Stimulated activated CD8-positive, alpha-beta memory T cell treated with anti-CD3 and anti-CD28 coated beads, Interleukin-4, amount 100 ng/mL, for 48 hours (primary cell): ENCODE results near the gene SPDYC.
A peak's percentile ranks its signal among the peaks of the same experiment; 100 is the strongest.

ENCODE experiments used
- DNase-seq: peaks from one replicate; pipeline ENCODE4 v3.0.0-alpha.2; 2020

The SPDYC gene, protein sequence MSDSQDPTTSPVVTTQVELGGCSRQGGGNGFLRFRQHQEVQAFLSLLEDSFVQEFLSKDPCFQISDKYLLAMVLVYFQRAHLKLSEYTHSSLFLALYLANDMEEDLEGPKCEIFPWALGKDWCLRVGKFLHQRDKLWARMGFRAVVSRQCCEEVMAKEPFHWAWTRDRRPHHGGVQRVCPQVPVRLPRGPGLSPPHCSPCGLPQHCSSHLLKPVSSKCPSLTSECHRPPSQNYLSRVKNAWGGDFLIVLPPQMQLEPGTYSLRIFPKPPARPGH

DNA sequence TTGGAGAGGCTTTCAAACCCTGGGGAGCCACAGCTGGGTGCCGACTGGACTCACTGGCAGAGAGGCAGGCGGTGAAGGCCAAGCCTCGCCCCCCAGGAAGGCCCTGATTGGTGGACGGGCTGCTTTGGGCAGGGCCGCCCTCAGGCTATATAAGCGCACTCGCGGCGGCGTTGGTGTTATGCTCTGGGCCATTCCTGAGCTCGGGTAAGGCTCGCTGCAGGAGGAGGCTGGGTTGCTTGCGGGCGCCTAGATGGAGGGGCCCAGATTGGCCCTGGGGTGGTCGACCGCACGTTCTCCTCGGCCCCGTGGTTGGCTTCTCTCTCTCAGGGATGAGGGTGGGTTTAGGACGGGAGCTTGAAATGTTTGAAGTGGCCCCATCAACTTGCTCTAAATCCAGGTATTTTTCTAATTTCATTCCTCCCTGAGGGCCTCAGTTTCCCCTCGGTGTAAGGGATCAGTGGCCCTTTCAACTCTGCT, at the start of gene SPDYC:
TSS of gene SPDYC (plus strand) at position 176 of the 477 bp plus-strand sequence. CDS start 1,125 bp downstream, outside the sequence.
- DNase-seq, result no peak

DNA sequence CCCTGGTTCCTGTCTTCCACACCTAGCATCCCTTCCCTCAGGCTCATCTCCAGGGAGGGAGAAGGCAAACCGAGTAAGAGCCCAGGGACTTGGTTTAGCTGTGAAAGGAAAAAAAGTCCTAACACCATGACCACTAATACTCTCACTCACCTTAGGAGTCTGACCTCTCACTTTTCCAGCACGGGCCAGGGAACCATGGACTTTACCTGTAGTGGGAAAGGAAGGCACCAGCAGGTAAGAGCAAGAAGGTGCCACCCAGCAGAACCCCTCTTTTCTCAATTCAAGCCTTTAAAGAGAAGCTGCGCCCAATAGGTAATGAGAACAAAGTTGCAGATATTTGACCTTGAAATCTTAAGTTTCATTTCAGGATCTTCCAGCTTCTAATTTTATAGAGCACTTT, 49.2 kb upstream of the SPDYC start:
- DNase-seq, result no peak

DNA sequence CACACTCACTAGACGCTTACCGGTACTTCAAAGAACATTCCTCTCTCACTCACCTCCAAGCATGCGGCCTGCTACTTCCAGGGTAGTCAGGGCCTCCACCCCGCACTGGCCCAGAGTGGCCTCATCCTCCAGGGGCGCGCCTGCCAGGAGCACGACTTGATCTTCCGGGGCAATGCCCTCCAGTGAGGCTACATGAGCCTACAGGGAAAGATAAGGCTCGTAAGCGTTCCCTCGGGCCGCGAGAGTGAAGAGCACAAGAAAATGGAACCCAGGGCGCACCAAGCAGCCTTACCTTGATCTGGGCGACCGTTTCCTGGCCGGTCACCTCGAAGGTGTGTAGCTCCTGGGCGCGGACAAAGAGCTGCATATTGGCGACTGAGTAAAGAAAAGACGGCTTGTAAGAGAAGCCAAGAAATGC, 48.6 kb upstream of the SPDYC start:
- DNase-seq, result no peak

DNA sequence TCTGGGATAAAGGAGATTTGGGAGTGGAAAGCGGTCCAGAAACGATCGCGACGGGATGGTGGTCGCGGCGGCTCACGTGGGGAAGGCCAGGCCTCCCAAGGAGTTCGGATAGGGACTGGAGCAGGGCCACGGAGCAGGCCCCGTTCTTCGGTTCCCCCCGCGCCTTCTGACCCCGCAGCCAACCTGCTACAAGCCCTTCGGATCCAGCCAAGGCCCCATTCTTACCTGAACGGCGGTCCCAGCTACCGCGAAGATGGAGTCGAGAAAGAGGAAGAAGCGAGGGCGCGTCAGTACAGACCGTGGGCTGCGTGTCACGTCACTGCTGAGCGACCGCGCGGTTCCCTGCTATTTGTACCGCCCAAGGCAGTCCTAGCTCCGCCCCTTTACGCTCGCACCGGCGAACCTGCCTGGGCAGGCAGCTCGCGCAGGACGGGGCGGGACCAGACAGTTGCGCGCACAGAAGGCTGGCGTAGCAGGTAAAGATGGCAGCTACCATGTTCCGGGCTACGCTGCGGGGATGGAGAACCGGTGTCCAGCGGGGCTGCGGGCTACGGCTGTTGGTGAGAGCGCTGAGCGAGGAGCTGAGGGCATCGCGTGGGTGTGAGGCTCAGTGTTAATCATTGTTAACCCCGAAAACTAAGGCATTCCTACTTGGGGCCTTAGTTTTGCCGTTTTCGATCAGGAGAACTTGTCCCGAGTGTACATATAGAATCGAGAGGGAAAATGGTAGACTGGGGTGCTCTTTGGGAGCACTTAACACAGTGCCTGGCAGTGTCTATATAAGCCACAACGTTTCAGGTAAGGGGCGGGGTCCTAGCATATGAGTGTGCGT, 48.0 kb upstream of the SPDYC start, which contains the start of the genes FAU and MRPL49:
TSS of gene FAU (minus strand) at position 270 of the 832 bp plus-strand sequence. CDS start 321 bp downstream, outside the sequence.
TSS of gene MRPL49 (plus strand) at position 457 of the 832 bp plus-strand sequence. CDS start at position 483, 26 bp downstream.
- DNase-seq, result peak; percentile 99

DNA sequence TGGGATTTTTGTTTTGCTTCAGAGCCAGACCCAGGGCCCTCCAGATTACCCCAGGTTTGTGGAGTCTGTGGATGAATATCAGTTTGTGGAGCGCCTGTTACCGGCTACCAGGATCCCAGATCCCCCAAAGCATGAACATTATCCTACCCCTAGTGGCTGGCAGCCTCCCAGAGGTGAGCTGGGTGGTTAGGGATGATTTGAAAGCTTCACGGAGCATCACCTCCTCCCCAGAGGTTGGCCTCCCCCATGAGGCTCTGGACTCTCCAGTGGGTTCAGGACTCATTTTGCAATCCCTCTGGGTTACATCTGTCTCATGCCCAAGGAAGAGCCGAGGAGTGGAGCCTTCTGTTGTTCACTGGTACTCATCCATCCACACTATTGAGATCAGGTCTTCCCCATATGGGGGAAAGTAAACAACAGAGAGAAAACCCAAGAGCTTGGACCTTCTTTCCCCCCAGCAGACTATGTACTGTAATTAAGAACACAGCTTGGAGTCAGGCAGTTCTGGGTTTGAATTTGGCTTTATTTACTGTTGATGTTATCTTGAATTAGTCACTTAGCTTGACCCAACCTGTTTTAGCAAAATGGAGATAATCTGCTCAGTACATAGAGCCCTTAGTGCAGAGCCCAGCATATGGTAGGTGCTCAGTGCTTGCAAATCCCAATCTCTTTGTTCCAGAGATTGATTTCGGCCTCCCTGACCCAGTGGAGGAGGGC, 45.4 kb upstream of the SPDYC start:
- DNase-seq, result no peak

DNA sequence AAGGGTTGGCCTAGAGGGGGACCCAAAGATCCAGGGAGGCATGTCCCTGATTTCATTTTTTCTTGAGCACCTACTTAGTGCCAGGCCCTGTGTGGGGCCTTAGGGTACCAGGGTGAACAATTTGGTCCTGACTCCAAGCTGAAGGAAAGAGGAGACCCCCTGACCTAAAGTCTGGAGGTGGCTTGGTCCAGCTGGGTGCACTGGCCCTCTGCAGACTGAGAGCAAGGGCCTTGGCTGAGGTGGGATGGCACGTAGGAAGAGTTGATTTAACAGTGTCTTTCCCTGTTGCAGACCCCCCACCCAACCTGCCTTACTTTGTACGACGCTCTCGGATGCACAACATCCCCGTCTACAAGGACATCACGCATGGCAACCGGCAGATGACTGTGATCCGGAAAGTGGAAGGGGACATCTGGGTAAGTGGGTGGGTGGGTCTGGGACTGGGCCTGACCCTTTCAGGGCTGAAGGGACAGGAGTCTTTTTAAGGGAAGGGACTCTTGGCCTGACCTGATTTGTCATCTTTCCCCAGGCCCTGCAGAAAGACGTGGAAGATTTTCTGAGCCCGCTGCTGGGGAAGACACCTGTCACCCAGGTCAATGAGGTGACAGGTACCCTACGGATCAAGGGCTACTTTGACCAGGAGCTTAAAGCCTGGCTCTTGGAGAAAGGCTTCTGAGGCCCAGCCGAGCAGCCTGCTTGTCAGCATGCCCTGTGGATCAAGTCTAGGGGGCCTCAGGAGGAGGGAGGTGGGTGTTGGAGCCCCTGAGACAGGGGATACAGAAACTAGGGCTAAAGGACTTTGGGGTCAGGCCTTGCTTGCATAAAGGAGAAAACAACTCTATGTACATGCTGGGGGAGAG, 44.6 kb upstream of the SPDYC start:
- no peak for DNase-seq

DNA sequence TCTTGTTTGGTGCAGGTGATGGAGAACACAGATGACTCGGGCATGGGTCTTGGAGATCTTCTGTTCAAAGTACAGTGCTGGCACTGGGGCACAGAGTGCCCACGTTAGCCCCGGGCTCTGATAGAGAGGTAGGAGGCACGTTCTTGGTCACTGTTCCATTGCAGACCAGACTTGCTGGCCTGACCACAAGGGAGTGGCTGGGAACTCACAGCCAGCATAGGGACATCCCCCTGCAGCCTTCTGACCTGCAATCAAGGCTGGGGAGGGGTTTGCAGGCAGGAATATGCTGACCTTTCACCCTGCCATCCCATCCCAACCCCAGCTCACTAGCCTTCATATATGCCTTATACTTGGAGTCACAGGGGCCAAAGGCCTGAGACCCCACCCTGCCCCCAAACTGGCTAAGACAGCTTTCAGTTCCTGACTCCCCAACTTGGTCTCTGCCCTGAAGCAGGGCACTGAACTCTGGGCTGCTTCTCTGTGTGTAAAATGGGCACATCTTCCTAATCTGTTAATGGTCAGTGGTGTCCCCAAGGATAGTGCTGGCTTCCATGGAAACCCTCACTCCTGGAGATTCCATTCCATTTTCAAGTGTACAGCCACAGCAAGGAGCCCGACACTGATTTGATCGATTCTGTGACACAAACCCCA, 43.3 kb upstream of the SPDYC start:
- DNase-seq, result no peak

DNA sequence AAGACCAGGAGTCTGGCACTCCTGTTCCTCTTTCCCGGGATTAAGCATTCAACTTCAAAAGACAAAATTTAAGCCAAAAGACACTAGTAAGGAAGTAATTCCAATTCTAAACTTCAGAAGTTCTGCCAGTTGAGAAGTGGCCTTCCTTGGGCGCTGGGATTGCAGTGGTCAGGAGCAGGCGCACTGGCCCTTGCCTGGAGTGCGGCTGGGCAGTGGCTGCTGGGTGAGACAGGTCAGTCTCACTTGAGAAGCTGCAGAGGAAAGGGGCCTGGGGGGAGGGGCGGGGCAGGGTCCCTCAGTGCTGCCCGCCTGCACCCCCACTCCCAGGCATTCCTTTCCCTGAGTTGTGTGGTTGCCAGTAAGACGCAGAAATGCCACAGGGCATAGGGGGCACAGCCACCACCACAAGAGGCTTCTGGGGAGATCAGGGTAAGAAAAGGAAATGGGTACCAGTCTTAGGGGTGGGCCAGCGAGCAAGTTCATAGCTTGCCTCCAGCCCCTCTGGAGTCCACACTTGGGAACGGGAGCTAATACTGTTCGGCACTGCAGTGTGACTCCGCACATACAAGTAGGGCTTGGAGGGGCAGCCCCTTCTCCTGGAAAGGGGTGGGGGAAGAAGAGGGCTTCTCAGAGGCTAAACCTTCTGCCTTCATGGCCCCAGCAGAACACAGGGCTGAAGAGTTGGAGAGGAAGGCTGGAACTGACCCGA, 42.4 kb upstream of the SPDYC start:
- DNase-seq, result no peak

DNA sequence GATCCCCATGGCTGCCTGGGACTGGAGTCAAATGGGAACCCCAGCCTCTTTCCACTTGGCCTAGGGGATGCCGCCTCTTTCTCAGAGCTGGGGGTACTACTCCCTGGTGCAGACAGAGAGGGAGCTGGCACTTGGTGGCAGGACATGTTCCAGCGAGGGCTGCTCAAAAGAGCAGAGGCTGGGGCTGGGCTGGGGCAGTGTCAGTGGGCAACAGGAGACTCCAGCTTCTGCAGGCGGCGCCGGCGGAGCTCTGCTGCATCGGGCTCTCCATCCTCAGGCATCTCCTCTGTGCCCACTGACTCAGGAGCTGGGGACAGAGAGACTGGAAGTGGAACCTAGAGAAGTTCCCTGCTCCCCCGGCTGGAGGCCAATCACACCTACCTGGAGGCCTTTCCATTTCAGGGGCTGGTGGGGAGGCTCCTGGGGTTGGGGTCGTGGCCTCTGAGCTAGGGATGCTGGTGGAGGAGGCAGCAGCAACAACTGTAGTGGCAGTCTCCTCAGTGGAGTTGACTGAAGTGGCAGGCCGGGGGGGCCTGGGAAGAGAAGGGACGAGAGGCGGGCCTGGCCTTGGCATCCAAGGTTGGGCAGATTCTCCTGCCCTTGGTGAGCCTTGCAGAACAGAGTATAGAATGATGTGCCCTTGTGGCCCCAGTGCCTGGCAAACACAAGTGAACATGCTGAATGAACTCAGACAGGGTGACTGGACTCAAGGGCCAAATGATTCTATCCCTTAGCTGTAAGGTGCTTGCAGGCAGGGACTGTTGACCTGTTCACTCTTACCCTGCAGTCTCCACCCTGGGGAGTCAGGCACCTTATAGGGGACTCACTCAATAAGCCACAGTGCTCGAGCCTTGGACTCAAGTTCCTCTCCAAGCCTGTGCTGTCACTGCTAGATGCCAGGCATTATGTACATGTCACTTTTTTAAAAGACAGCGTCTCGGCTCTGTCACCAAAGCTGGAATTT, 41.6 kb upstream of the SPDYC start:
- DNase-seq, result no peak

DNA sequence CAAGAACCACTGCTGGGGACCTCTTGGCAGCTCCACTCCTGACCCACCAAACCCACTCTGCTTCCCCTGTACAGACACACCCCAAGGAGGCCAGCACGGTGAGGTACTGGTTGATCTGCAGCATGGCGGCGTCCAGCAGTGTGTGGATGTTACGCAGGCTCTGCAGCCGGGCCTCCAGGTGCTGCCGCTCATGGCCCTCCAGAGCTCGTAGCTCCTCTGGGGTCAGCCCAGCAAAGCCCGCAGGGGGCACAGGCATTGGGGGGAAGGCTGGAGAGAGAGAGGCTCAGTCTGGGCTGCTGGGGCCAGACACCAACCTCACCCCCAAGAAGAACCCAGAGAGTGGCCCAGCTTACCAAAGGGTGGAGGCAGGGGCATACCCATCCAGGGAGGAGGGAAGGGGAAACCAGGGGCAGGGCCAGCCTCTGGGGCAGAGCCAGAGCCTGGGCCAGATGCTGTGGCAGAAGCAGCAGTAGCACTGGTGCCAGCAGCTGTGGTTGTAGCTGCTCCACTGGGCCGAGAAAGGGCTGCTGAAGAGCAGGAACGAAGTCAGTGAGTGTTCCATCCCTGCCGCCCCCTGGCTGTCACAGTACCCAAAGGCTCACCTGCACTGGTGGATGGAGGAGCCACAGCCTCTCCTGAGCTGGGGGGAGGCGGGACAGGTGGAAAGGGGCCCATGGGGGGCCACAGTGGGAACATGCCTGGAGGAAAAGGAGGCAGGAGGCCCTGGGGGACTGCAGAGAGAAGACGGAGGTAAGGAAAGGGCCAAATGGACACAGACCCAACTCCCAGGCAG, 40.2 kb upstream of the SPDYC start:
- DNase-seq, result no peak

DNA sequence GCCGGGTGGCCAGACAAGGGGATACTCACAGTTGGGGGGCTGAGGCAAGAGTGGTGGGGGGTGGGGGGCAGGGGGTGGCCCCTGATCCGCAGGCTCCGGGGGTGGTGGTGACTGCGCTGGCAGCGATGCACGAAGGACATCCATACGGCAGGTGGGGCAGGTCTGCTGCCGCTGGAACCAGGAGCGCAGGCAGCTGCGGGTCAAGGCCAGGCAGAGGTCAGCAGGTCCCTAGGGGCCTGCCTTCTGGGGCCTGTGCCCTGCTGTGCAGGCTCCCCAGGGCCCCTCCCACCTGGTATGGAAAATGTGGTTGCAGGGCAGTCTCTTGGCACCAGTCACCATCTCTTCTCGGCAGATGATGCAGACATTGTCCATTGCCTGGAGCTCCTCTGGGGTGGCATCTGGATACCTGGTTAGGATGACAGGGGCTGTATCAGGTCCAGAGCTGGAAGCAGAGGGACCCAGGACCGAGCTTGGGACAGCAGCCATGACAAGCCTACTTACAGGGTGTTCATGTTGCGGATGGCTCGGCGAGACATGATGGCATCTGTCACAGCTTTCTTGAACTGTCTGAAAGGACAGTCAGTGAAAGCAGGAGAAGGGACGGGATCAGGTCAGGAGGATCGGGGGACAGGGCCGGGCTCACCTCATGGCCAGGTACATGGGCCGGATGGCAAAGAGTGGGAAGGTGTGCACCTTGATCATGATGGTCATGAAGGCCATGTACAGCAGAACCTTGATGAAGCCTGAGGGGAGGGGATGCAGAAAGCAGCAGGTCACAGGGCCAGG, 39.2 kb upstream of the SPDYC start:
- DNase-seq, result no peak

DNA sequence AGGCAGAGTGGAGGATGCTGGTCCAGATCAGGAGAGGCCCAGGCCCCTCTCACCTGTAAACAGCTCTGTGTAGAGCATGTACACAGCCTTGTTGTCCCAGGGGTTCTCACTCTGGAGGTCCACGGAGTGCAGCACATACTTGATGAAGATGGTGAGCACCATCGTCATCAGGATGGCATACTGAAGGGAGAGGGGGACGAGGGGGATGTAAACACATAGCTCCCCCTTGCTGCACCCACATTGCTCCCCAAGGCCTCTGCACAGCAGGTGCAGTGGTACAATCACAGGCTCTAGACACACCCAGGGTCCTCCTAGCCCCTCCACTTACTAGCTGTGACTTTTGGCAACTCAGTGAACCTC, 38.6 kb upstream of the SPDYC start:
- no peak for DNase-seq

DNA sequence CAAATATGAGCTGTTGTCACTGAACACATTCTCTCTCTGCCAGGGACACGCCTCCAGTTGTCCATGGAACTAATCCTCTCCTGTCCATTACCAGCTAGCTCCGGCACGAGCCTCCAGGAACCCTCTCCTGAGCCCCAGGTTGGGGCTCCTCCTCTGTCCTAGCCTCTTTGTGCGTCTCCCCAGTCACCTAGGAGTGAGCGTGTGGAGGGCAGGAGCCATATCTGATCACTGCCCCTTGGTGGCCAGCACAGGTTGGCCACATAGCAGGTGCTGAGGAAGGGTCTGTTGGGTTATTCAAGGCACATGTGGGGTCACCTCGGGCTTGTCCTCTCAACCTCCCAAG, 38.2 kb upstream of the SPDYC start:
- DNase-seq, result no peak

DNA sequence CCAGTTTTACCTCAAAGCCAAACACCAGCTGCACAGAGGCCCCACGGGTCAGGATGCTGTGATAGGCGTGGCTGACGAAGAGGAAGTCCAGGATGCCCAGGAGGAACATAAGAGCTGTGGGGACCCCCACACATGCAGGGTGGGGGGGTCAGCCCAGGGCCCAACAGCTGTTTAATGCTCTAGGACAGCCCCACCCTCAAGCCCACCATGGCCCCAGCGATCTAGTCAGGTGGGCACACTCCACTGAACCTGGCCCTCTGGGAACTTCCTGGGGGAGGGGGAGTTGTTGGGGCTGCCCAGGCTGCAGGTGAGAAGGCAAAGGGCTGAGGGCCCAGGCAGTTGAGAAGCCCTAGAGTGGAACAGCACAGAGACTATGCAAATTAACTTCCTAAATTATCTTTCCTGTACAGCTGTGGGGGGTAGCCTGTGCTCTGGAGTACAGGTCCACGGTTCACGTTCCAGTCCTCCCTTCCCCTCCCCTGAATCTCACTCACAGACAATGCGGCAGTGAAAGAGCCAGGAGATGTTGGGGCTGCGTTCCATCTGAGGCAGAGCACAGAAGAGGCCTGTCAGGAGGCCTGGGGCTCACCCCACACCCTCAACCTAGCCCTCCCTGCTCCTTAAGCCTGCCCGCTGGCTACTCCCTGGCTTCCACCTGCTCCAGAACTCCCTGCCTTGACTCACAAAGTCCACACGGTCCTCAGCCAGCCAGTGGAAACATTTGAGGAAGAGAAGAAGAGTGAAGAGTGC, 37.6 kb upstream of the SPDYC start:
- no peak for DNase-seq

DNA sequence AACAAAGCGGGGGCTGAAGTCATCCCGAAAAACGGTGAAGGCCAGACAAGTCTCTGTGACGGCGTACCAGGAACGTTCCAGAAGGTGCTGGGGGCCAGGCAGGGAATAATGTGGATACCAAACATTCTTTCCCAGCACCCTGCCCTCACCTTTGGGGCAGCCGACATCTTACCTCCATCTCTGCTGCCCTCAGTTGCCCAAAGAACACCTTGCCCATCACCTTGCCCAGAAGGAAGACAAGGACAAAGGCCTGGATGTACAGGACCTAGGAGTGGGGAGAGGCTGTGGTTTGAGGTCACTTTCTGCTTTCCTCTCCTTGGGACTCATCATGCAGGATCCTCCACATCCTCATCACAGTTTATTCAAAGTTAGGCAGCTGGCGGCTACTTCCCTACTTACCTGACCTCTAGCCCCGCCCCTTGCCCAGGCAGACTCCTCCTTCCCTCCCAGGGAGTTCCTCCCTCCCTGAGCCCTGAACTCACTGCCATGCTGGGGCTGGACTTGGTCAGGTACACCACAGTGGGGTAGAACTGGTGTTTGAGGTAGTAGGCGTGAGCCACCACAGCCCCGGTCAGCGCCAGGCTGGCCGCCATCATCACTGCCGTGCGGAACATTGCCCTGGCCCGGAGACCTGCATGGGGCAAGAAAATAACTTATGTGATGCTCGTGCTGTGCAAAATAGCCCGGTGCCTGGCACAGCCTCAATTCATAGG, 36.9 kb upstream of the SPDYC start:
- peak; percentile 81 for DNase-seq

DNA sequence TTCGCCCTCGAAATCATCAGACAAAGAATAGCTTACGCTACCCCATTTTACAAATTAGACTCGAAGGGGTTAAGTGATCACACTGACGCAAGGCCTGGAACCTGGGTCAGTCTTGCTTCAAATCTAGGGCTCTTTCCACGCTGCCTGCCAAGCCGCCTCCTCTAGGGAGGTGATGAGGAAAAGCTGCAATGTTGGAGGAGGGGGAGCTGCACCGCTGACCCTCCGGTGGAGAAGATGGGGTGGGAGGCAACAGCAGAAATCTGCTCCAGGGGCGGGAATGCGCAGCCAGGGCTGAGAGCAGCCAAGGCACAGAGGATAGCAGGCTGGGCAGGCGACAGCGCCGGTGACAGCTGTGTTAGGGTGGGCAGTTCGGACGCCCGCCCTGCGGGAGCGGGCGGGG, 36.3 kb upstream of the SPDYC start:
- DNase-seq, result peak; percentile 31
